Activated naive CD4-positive, alpha-beta T cell treated with anti-CD3 and anti-CD28 coated beads, Interleukin-2, amount 50 U/mL, for 24 hours (primary cell): Measurements from ENCODE around the gene C22orf42.

ENCODE experiments used
- H3K27ac Mint-ChIP-seq: one replicate; pipeline ENCODE4 v1.8.0; 2021; ENCODE audit warnings: mild to moderate bottlenecking, mixed read lengths
- H3K27me3 Mint-ChIP-seq: one replicate; pipeline ENCODE4 v1.8.0; 2021; ENCODE audit warnings: mixed read lengths
- H3K36me3 Mint-ChIP-seq: one replicate; pipeline ENCODE4 v1.8.0; 2021; ENCODE audit warnings: mixed read lengths
- H3K4me1 Mint-ChIP-seq: one replicate; pipeline ENCODE4 v1.8.0; 2021; ENCODE audit warnings: mixed read lengths
- H3K4me3 Mint-ChIP-seq: one replicate; pipeline ENCODE4 v1.8.0; 2021; ENCODE audit warnings: mild to moderate bottlenecking, mixed read lengths
- H3K9me3 Mint-ChIP-seq: one replicate; pipeline ENCODE4 v1.8.0; 2021; ENCODE audit warnings: mixed read lengths

Gene C22orf42

DNA sequence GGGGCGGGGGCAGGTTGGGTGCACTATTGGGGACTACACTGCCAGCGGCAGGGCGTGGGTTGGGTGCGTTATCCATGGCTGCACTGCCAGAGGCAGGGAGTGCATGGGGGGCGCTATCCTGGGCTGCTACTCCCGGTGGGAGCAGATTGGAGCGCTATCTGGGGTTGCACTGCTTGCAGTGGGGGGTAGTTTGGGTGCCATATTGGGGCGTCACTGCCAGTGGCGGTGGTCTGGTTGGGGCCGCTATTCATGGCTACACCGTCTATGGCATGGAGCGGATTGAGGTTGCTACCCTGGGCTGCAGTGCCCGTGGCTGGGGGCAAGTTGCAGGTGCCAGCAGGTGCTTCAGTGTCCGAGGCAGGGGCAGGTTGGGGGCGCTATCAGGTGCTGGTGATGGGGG lies 36.2 kb downstream of the C22orf42 start:
- H3K27ac Mint-ChIP-seq: no peak overlapping the region
- no peaks in the 10 kb centered on the region for H3K9me3 Mint-ChIP-seq
- peaks cover 9% of the 10 kb centered on the region for H3K4me1 Mint-ChIP-seq
- H3K27me3 Mint-ChIP-seq: no peaks in the 10 kb centered on the region
- no peaks in the 10 kb centered on the region for H3K36me3 Mint-ChIP-seq
- no peak overlapping the region for H3K4me3 Mint-ChIP-seq

- Mint-ChIP-seq H3K9me3 (no peaks in the 10 kb centered on the region), H3K27ac (no peak overlapping the region), H3K4me1 (peaks cover 8% of the 10 kb centered on the region), H3K4me3 (no peak overlapping the region), H3K36me3 (no peaks in the 10 kb centered on the region), H3K27me3 (no peaks in the 10 kb centered on the region)
These were observed 38.5 kb downstream of the C22orf42 start for GRCh38 chr22:32120603-32121002.

DNA sequence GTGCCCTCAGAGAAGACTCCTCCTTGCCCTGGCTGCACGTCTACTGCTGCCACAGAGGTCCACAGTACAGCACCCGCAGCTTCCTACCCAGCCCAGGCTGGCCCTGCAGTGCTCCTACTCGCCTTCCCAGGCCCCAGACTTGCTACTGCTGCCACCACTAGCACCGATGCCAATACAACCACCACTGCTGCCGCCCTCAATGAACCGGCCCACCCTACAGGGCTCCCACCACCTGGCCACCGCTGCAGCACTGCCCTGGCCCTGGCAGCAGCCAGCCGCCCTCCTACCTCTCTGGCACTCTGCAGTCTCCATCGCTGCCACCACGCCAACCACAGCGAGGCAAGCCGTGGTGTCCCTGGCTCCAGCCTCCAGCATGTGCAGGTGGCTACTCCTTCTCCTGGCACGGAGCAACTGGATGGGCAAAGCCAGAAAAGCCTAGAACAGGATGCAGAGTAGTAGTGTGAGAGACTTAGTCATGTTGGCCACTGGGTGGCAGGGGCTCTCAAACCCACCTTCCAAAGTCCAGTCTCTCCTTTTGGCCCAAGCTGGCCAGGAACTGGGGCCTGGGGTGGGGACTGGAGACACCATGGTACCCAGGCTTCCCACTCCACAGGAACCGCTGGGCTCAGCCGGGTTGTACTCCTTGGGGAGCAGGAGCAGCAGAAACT lies 39.4 kb downstream of the C22orf42 start:
- no peak overlapping the region for H3K27ac Mint-ChIP-seq
- H3K9me3 Mint-ChIP-seq: no peaks in the 10 kb centered on the region
- H3K27me3 Mint-ChIP-seq: no peaks in the 10 kb centered on the region
- H3K4me1 Mint-ChIP-seq: no peaks in the 10 kb centered on the region
- H3K4me3 Mint-ChIP-seq: no peak overlapping the region
- H3K36me3 Mint-ChIP-seq: no peaks in the 10 kb centered on the region

- Mint-ChIP-seq H3K4me3 (no peak overlapping the region), H3K4me1 (no peaks in the 10 kb centered on the region), H3K27ac (no peak overlapping the region), H3K9me3 (no peaks in the 10 kb centered on the region), H3K36me3 (no peaks in the 10 kb centered on the region), H3K27me3 (peaks cover 6% of the 10 kb centered on the region)
These were observed 46.7 kb downstream of the C22orf42 start for GRCh38 chr22:32112380-32112779.

DNA sequence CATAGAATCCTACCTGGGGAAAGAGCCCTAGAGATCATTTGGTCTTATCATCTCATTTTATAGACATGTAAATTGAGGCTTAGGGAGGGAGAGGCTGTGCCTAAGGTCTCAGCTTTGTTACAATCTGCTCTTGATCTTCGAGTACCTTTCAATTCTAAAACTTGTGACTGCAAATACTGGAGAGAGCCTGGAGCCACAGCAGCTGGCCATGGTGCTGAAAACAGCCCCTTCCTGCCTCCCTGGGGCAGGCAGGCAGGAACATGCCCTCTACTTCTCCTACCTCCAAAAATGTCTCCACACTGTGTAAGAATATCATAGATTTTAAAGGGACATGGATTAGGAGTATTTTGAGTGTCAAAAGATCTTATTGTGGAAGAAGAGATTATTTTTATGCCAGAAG lies 52.2 kb downstream of the C22orf42 start:
- Mint-ChIP-seq H3K27ac (no peak overlapping the region), H3K36me3 (no peaks in the 10 kb centered on the region), H3K9me3 (no peaks in the 10 kb centered on the region), H3K27me3 (peaks cover 13% of the 10 kb centered on the region), H3K4me1 (no peaks in the 10 kb centered on the region), H3K4me3 (no peak overlapping the region)

DNA sequence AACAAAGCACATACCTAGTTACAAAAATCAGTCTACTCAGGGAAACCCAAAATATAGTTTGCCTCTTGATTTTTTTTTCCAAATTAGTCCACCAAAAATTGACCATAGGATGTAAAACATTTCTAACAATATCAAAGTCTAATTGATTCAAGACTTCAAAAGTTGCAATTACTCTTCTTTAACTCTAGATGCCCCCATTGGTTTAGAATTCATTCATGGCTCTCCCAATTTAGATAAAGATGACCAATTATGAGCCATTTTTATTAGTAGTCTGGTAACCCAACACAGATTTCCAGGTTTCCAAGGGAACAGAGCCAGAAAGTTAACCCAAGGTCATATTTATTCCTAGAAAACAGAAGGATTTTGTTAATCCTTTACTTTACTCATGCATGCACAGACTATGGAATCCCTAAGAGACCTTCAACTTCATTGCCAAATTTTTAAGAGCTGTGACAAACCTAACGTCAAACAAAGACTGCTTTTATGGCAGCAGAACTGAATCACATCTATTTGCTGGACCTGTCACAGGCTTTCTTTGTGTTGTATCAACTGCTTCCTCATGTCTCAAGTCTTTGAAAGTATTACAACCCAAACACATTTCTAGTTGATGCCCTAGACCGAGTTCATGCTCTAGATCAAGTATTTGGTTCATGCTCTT lies 55.3 kb downstream of the C22orf42 start:
- Mint-ChIP-seq H3K4me1 (no peaks in the 10 kb centered on the region), H3K27ac (no peak overlapping the region), H3K9me3 (no peaks in the 10 kb centered on the region), H3K27me3 (peaks cover 8% of the 10 kb centered on the region), H3K36me3 (no peaks in the 10 kb centered on the region), H3K4me3 (no peak overlapping the region)

- no peak overlapping the region for H3K27ac Mint-ChIP-seq
- H3K4me1 Mint-ChIP-seq: no peaks in the 10 kb centered on the region
- peaks cover 7% of the 10 kb centered on the region for H3K27me3 Mint-ChIP-seq
- no peaks in the 10 kb centered on the region for H3K9me3 Mint-ChIP-seq
- no peak overlapping the region for H3K4me3 Mint-ChIP-seq
- no peaks in the 10 kb centered on the region for H3K36me3 Mint-ChIP-seq
These were observed 58.4 kb downstream of the C22orf42 start for GRCh38 chr22:32100711-32101110.
